ENCODE data around the gene KANSL3.
A peak's percentile ranks its signal among the peaks of the same experiment; 100 is the strongest.

The KANSL3 gene

GRCh38 chr2:96618596-96619283, 19.4 kb downstream of the KANSL3 start:
- no peaks in the 10 kb centered on the region; the same call in 1 of the 2 replicates for H3K79me2 ChIP-seq (ENCODE audit: insufficient read depth, low read depth)
- no peaks in the 10 kb centered on the region for H3K36me3 ChIP-seq (ENCODE audit: insufficient read depth)
- no peak overlapping the region for H3K9ac ChIP-seq
- H3K4me3 ChIP-seq (IDR thresholded peaks at IDR 0.05; ENCODE audit: insufficient read depth, low read depth, low read length), result no peak overlapping the region
- H3K27me3 ChIP-seq (ENCODE audit: insufficient read depth, low read depth), result no peaks in the 10 kb centered on the region
- no peak for TF ChIP-seq CTCF (conservative IDR thresholded peaks at IDR 0.05; ENCODE audit: low read depth, low read length)
- H3K4me1 ChIP-seq (ENCODE audit: low read depth, poor library complexity, severe bottlenecking), result peaks cover 31% of the 10 kb centered on the region
- no peaks in the 10 kb centered on the region for H4K20me1 ChIP-seq (ENCODE audit: insufficient read depth)
- no peak overlapping the region for H3K4me2 ChIP-seq
- no peak overlapping the region for H2AFZ ChIP-seq (ENCODE audit: low read depth)
- H3K27ac ChIP-seq, result no peak overlapping the region; the same call in 1 of the 2 replicates

- TF ChIP-seq CTCF (conservative IDR thresholded peaks at IDR 0.05; ENCODE audit: low read depth, low read length), result no peak
- no peak overlapping the region for H2AFZ ChIP-seq (ENCODE audit: low read depth)
- H3K36me3 ChIP-seq (ENCODE audit: insufficient read depth), result peaks cover 5% of the 10 kb centered on the region; the same call in 1 of the 2 replicates
- H3K79me2 ChIP-seq (ENCODE audit: insufficient read depth, low read depth), result no peaks in the 10 kb centered on the region; the same call in 1 of the 2 replicates
- peak overlapping the region; percentile 31; the same call in 1 of the 2 replicates for H3K27ac ChIP-seq
- no peak overlapping the region for H3K4me3 ChIP-seq (IDR thresholded peaks at IDR 0.05; ENCODE audit: insufficient read depth, low read depth, low read length)
- H3K27me3 ChIP-seq (ENCODE audit: insufficient read depth, low read depth), result no peaks in the 10 kb centered on the region
- H4K20me1 ChIP-seq (ENCODE audit: insufficient read depth), result no peaks in the 10 kb centered on the region
- H3K4me1 ChIP-seq (ENCODE audit: low read depth, poor library complexity, severe bottlenecking), result peaks cover 31% of the 10 kb centered on the region
- peak overlapping the region; percentile 5; the same call in 1 of the 2 replicates for H3K4me2 ChIP-seq
- no peak overlapping the region for H3K9ac ChIP-seq
Observed at GRCh38 chr2:96617012-96617411, 21.1 kb downstream of the KANSL3 start.

GRCh38 chr2:96616535-96616934, 21.6 kb downstream of the KANSL3 start:
- no peaks in the 10 kb centered on the region for H3K79me2 ChIP-seq (ENCODE audit: insufficient read depth, low read depth)
- H4K20me1 ChIP-seq (ENCODE audit: insufficient read depth), result no peaks in the 10 kb centered on the region
- peaks cover 31% of the 10 kb centered on the region for H3K4me1 ChIP-seq (ENCODE audit: low read depth, poor library complexity, severe bottlenecking)
- no peak for TF ChIP-seq CTCF (conservative IDR thresholded peaks at IDR 0.05; ENCODE audit: low read depth, low read length)
- peak overlapping the region; percentile 31; the same call in 1 of the 2 replicates for H3K27ac ChIP-seq
- H3K4me3 ChIP-seq (IDR thresholded peaks at IDR 0.05; ENCODE audit: insufficient read depth, low read depth, low read length), result no peak overlapping the region
- H3K9ac ChIP-seq, result no peak overlapping the region
- no peak overlapping the region for H2AFZ ChIP-seq (ENCODE audit: low read depth)
- H3K36me3 ChIP-seq (ENCODE audit: insufficient read depth), result peaks cover 5% of the 10 kb centered on the region; the same call in 1 of the 2 replicates
- peak overlapping the region; percentile 5; the same call in 1 of the 2 replicates for H3K4me2 ChIP-seq
- no peaks in the 10 kb centered on the region for H3K27me3 ChIP-seq (ENCODE audit: insufficient read depth, low read depth)

- H3K4me3 ChIP-seq (IDR thresholded peaks at IDR 0.05; ENCODE audit: insufficient read depth, low read depth, low read length), result no peak overlapping the region
- H2AFZ ChIP-seq (ENCODE audit: low read depth), result no peak overlapping the region
- H3K36me3 ChIP-seq (ENCODE audit: insufficient read depth), result peaks cover 5% of the 10 kb centered on the region; the same call in 1 of the 2 replicates
- H3K9ac ChIP-seq, result no peak overlapping the region
- no peak overlapping the region; the same call in 1 of the 2 replicates for H3K4me2 ChIP-seq
- TF ChIP-seq CTCF (conservative IDR thresholded peaks at IDR 0.05; ENCODE audit: low read depth, low read length), result no peak
- no peaks in the 10 kb centered on the region for H3K27me3 ChIP-seq (ENCODE audit: insufficient read depth, low read depth)
- no peak overlapping the region for H3K27ac ChIP-seq
- peaks cover 31% of the 10 kb centered on the region for H3K4me1 ChIP-seq (ENCODE audit: low read depth, poor library complexity, severe bottlenecking)
- H4K20me1 ChIP-seq (ENCODE audit: insufficient read depth), result no peaks in the 10 kb centered on the region
- H3K79me2 ChIP-seq (ENCODE audit: insufficient read depth, low read depth), result no peaks in the 10 kb centered on the region
Observed at GRCh38 chr2:96616128-96616527, 22.0 kb downstream of the KANSL3 start.

Measured in KMS-11 (cell line).